ENCODE results near the gene ABLIM3. TPM values are rescaled to one million over a fixed set of nuclear protein-coding genes. Genes with fewer than 3 reads are reported as not detected.

Gene ABLIM3
- total and polyA plus RNA-seq, 9 of the 15 experiments (the other 6 are each of a cell fraction or from before 2014, with no cell fraction given): 0.03 to 0.38 (median 0.11) TPM

GRCh38 chr5:149289301-149289700, 148.0 kb downstream of the ABLIM3 start:
- intact Hi-C loops (cut with micrococcal nuclease): no loop called here
- FAIRE-seq: no peak
- WGBS (ENCODE audit: insufficient coverage, low coverage, missing lambda C conversion rate): 6% methylated on average over 5 of the region's 7 CpGs

More at GRCh38 chr5:149289301-149289700, 148.0 kb downstream of the ABLIM3 start:
- in situ Hi-C loops (cut with MboI): no loop called here
- no peaks in the 10 kb centered on the region for H3K4me1 ChIP-seq (replicated peaks in 1 of 2; ENCODE audit: control insufficient read depth in 2 of 2, insufficient read depth in 2 of 2, low read length in 2 of 2)
- TF ChIP-seq RAD21 (CRISPR knock-in tag; conservative IDR thresholded peaks at IDR 0.05 in 1 of 2, IDR thresholded peaks at IDR 0.05 in 1 of 2) (no peak), POLR2H (tag; IDR thresholded peaks at IDR 0.05; ENCODE audit: low read depth) (no peak), CBX8 (IDR thresholded peaks at IDR 0.05; ENCODE audit: borderline replicate concordance, extremely low read depth, low read depth, low read length, poor library complexity, severe bottlenecking) (no peak), ELF2 (CRISPR knock-in tag; IDR thresholded peaks at IDR 0.05) (no peak), ZNF274 (IDR thresholded peaks at IDR 0.05; ENCODE audit: borderline replicate concordance, low read depth, low read length) (no peak), FOXK2 (conservative IDR thresholded peaks at IDR 0.05 in 1 of 2, IDR thresholded peaks at IDR 0.05 in 1 of 2; ENCODE audit: low read depth in 2 of 2) (no peak), ETS1 (conservative IDR thresholded peaks at IDR 0.05; ENCODE audit: control insufficient read depth, low read depth, low read length) (no peak), ZNF584 (CRISPR knock-in tag; IDR thresholded peaks at IDR 0.05; ENCODE audit: low read depth) (no peak)
- TF ChIP-seq, protein P1, sequence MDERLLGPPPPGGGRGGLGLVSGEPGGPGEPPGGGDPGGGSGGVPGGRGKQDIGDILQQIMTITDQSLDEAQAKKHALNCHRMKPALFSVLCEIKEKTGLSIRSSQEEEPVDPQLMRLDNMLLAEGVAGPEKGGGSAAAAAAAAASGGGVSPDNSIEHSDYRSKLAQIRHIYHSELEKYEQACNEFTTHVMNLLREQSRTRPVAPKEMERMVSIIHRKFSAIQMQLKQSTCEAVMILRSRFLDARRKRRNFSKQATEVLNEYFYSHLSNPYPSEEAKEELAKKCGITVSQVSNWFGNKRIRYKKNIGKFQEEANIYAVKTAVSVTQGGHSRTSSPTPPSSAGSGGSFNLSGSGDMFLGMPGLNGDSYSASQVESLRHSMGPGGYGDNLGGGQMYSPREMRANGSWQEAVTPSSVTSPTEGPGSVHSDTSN (CRISPR knock-in tag; IDR thresholded peaks at IDR 0.05; ENCODE audit: low read depth): no peak
- TF ChIP-seq, protein P1 (tag; conservative IDR thresholded peaks at IDR 0.05; ENCODE audit: low read depth): no peak
- no peak overlapping the region for H3K4me3 ChIP-seq
- no peaks in the 10 kb centered on the region for H4K20me1 ChIP-seq (replicated peaks; ENCODE audit: control insufficient read depth, insufficient read depth, low read length)
- no peaks in the 10 kb centered on the region for H3K36me3 ChIP-seq (ENCODE audit: control insufficient read depth, insufficient read depth, low read length)
- H3K9me3 ChIP-seq (replicated peaks; ENCODE audit: control insufficient read depth, insufficient read depth, low read depth, low read length): no peaks in the 10 kb centered on the region
- no peak overlapping the region for H3K4me2 ChIP-seq (ENCODE audit: insufficient read depth, low read length)
- H3K9ac ChIP-seq (ENCODE audit: insufficient read depth in 1 of 2, low read depth in 2 of 2, low read length in 2 of 2): no peak overlapping the region
- no peaks in the 10 kb centered on the region for H3K79me2 ChIP-seq (ENCODE audit: control insufficient read depth, insufficient read depth, low read length)
- no peak overlapping the region for H2AFZ ChIP-seq (ENCODE audit: low read depth, low read length)
- no peaks in the 10 kb centered on the region for H3K9me1 ChIP-seq (ENCODE audit: control insufficient read depth, insufficient read depth, low read length)
- ChIA-PET CTCF (ENCODE audit: low intra/inter-chr PET ratio) (no interaction called here), POLR2A (interaction anchor here (1.0 kb wide), 1 partner anchor 9 kb away, joined by 3 read pairs; no protein-coding TSS in a partner anchor)
- H3K27me3 ChIP-seq (ENCODE audit: control insufficient read depth in 2 of 2, insufficient read depth in 2 of 2, low read length in 2 of 2): peaks cover 25 to 48% of the 10 kb centered on the region in 2 experiments
- BruUV-seq (replicated peaks): no TSS peak
- DNase-seq (ENCODE audit: extremely low read depth in 1 of 4, low spot score in 3 of 4) (no peak), ATAC-seq (no peak)
- no peak overlapping the region for H3K27ac ChIP-seq (ENCODE audit: extremely low read depth, low read depth, low read length)

All from K562 (cell line).